Choroid plexus epithelial cell (primary cell): ENCODE measurements around the gene VPREB3.
A peak's percentile ranks its signal among the peaks of the same experiment; 100 is the strongest.
"Not testable (repeated sequence)": the region's sequence is repeated elsewhere in the genome, so short reads cannot be mapped to it uniquely, and the experiment has no call there.

Experiments used
- DNase-seq: peaks from one replicate; pipeline ENCODE4 v3.0.0-alpha.2; 2010; ENCODE audit warnings: low read depth
- H3K4me3 ChIP-seq: 2 replicates; pipeline ENCODE4 v1.5.1; 2011; ENCODE audit warnings: low read depth, mild to moderate bottlenecking, control low read depth, low read length, moderate library complexity
- TF ChIP-seq, protein P1 (sequence below): conservative IDR thresholded peaks from 2 replicates; pipeline ENCODE4 v1.5.1; 2011; ENCODE audit warnings: low read depth, mild to moderate bottlenecking, control low read depth, inconsistent platforms, low read length, moderate library complexity

The VPREB3 gene

DNA sequence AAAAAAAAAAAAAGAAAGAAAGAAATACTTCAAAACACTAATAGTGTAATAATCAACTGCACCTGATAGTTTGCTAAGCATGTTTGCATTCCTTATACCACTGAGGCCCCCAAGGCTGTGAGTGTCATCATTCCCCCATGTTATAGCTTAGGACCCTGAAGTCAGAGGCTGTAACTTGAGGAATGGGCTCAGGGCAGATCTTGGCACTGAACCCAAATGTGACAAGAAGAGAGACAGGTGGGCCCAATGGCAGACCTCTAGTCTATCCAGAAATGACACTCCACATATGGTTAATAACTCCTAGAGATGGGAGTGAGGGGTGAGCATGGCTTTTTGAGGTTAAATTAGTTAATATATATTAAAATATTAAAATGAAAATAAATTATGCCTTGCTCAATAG, 16.5 kb downstream of the VPREB3 start:
- H3K4me3 ChIP-seq: no peak overlapping the region
- DNase-seq: no peak
- TF ChIP-seq, protein P1, sequence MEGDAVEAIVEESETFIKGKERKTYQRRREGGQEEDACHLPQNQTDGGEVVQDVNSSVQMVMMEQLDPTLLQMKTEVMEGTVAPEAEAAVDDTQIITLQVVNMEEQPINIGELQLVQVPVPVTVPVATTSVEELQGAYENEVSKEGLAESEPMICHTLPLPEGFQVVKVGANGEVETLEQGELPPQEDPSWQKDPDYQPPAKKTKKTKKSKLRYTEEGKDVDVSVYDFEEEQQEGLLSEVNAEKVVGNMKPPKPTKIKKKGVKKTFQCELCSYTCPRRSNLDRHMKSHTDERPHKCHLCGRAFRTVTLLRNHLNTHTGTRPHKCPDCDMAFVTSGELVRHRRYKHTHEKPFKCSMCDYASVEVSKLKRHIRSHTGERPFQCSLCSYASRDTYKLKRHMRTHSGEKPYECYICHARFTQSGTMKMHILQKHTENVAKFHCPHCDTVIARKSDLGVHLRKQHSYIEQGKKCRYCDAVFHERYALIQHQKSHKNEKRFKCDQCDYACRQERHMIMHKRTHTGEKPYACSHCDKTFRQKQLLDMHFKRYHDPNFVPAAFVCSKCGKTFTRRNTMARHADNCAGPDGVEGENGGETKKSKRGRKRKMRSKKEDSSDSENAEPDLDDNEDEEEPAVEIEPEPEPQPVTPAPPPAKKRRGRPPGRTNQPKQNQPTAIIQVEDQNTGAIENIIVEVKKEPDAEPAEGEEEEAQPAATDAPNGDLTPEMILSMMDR: no peak

- not testable (repeated sequence) for H3K4me3 ChIP-seq, DNase-seq
Observed at GRCh38 chr22:23728108-23728507, 26.1 kb downstream of the VPREB3 start.

DNA sequence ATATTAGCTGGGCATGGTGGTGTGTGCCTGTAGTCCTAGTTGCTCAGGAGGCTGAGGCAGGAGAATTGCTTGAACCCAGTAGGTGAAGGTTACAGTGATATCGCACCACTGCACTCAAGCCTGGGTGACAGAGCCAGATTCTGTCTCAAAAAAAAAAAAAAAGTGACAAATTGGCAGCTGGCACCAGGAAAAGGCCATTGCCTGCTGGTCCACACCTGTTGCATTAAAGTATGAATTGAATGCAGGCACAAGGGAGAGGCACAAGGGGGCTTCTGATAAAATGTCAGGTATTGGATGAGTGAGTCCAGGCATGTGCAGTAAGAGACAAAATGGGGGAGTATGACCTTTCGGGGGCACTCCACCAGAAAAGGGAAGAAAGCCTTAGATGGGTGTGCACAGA, 31.5 kb downstream of the VPREB3 start:
- DNase-seq: no peak
- TF ChIP-seq, protein P1: no peak
- no peak overlapping the region for H3K4me3 ChIP-seq

- TF ChIP-seq, protein P1: no peak
- H3K4me3 ChIP-seq: no peak overlapping the region
- no peak for DNase-seq
Observed at GRCh38 chr22:23722160-23722559, 32.1 kb downstream of the VPREB3 start.

GRCh38 chr22:23720855-23721254, 33.4 kb downstream of the VPREB3 start:
- no peak overlapping the region for H3K4me3 ChIP-seq
- no peak for DNase-seq
- TF ChIP-seq, protein P1: no peak

GRCh38 chr22:23718371-23719165, 35.7 kb downstream of the VPREB3 start:
- no peak for DNase-seq
- TF ChIP-seq, protein P1: no peak
- H3K4me3 ChIP-seq: no peak overlapping the region

- peak; percentile 88 for DNase-seq
- TF ChIP-seq, protein P1: no peak
- H3K4me3 ChIP-seq: peak overlapping the region; percentile 95
Observed at GRCh38 chr22:23716811-23717801, 37.1 kb downstream of the VPREB3 start.
